NCI-H2081 treated with DMSO at 0.1 percent for 48 hours (cell line): ENCODE data around the gene CDH11.

ENCODE experiments used
- DNase-seq: peaks from one replicate; lab custom pipeline; 2025; lab: John Stamatoyannopoulos, UW

CDH11 gene

DNA sequence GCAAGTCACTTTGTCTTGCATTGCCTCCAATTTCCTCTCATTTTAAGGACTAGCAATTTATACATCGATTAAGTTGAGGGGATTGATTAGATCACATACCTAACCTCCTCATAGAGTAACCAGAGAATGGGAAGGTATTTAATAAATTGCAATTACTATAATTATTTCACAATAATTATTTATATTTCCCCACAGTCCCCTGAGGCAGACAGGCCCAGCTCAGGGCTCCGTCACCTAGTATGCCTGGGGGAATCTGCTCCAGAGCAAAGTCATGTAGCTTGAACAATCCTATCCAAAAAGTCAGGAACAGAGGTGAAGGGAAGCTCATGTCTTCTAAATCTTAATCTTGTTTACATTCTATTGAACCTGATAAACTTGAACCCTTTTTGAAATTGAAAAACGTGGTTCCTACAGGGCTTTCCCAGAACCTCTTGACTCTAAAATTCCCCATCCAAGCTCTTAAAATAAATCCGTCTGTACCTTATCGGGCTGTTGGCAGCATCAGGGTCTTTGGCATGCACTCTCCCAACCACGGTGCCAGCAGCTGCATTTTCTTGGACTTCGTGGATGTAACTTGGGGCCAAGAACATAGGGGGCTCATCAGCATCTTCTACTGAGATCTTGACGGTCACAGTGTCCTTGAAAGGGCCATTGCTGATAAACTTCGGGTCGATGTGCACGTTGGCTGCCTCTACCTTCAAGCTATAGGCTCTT, 140.1 kb downstream of the CDH11 start:
- no peak for DNase-seq

DNA sequence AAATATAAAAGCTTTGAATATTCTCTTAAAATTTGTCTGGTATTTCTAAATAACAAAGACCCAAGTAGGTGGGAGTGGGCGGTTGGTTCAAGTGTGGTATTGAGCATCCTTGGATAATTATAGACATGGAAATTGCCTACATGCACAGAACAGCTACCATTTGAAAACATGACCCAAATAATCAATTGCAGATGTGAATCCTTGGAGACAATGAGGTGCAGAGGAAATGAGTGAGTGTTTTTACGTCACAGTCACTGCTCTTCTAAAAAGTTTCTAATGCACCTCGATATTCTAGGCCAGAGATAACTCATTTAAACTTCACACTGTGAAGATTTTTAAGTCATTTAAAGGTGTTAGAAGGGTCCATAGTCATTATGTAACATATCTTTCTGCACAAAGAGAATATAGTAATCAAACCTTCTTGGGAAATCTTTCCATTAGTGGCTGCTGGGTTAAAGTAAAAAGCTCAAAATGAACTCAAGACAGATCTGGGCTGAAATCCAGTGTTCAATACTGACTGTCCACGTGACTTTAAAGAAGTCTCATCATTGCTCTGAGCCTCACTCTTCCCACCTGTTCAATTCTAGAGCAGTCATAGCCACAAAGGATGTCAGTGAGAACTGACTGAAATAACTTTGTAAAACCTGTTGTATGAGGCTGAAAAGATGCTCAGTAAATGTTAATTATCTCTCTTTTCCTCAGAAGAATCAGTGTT, 144.5 kb downstream of the CDH11 start:
- no peak for DNase-seq

DNA sequence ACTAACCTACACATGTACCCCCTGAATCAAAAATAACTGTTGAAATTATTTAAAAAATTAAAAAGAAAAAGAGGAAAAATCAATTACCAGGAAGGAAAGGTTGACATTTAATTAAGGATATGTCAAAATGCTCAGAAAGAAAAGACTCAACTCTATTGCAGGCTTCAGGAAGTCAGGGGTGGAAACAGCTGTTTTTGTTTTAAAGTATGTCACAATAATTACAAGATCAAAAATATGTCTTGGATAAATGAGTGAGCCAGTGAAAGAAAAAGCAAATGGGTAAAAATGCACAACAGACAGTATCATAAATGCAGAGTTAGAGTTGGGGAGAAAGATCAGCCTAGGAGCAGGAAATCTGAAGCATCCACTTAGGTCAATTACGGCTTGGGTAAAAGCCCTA, 146.0 kb downstream of the CDH11 start:
- DNase-seq = no peak

DNA sequence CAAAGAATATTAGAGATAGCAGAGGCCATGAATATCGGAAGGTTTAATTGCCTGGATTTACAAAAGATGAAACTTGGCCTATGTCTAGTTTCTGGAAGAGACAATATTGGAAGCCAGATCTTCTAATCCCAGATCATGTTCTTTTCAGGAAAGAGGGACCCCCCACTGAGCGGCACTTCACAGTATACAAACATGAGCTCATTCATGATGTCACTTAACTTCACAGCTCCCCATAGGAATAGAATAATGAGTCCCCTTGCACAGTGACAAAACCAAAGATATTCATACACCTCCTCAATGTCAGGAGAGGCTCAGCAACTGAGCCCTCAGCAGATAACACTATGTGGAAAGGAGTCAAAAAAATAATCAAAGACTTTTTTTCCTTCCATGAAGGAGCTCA, 147.5 kb downstream of the CDH11 start:
- no peak for DNase-seq

DNA sequence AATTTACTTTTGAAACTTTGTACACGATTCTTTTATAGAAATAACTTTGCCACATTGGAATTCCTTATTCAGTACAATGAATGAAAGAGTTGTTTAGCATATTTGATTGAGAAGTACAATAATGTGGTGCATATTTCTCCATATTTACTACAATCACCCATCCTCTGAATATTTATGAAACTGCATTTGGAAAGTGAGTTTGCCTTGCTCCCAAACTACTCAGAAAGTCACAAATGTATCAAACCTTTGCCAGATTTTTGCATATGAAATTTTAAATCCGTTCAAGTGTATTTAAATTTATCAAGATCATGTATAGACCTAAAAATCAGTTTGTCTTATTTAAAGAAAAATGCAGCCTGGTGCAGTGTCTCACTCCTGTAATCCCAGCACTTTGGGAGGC, 148.7 kb downstream of the CDH11 start:
- no peak for DNase-seq

DNA sequence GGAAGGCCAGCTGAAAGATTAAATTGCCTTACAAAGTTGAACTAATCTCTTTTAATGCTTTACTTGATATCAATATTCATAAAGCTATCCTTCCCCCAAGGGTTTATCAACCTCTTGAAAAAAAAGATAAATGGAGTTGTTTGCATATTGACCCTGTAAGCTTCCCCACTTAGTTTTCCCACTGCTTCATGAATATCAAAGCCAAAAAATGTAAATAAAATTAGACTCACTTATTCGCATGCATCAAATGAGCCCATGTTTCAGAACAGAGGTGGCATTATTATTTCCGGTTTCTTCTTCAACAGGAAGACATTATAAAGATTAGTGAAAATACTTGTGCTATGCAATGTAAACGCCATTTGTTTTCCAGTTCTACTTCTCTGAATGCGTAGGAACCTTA, 150.7 kb downstream of the CDH11 start:
- no peak for DNase-seq

DNA sequence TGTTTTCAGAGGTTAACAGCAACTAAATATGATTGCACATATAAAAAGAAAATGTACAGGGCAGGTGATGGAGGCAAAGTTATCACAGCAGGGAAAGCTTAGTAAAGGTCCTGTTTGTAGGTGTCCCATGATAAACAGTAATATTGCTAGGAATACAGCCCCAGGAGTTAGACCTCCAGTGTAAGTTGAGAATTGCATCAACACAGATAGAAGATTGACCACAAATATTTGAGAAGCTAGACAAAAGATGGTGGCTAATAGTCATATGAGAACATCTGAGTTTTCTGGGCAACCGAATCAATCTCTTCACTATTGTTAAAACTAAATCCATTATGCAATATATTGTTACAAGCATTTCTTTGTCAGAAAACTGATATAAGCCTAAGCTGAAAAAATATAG, 152.6 kb downstream of the CDH11 start:
- no peak for DNase-seq

DNA sequence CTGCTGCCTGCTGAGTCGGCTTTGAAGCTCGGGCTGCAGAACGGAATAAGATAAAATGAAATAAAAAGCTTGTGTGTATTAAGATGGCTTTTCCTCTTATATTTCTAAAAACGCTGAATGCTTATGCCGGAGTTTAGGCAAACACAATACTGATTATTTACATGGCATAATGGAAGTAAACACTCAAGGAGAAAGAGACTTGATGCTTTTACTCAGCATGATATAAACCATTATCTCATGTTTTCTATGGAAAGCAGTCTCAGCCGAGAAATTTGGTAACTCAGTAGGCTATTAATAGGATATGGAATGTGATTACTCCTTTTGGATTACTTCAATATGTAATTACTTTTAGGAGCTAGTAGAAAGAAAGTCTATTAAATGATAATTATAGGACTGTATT, 153.3 kb downstream of the CDH11 start:
- no peak for DNase-seq

DNA sequence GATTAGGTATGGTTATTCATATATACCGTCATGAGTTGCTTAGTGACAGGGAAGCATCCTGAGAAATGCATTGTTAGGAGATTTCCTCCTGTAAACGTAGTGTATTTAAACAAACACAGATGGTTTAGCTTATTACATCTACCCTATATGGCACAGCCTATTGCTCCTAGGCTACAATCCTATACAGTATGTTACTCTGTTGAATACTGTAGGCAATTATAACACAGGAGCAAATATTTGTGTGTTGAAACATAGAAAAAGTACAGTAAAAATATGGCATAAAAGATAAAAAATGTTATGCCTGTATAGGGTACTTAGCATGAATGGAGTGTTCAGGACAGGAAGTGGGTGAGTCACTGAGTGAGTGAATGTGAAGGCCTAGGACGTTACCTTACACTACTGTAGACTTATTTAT, 157.7 kb downstream of the CDH11 start:
- no peak for DNase-seq

DNA sequence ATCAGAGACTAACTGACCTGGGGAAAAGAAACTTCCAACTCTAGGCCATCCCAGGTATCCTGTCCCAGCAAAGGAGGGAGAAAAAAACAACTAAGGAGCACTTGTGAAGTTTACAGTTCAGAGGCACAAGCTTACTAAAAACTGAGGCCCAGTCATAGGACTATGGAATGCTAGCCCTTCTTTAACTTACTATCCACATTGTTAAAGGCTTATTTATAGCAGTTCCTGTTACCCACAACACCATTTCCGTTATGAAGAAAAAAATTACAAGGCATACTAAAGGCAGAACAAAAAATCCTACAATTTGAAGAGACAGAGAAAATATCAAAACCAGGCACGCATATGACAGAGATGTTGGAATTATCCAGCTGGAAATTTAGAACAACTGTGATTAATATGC, 159.1 kb downstream of the CDH11 start:
- no peak for DNase-seq

DNA sequence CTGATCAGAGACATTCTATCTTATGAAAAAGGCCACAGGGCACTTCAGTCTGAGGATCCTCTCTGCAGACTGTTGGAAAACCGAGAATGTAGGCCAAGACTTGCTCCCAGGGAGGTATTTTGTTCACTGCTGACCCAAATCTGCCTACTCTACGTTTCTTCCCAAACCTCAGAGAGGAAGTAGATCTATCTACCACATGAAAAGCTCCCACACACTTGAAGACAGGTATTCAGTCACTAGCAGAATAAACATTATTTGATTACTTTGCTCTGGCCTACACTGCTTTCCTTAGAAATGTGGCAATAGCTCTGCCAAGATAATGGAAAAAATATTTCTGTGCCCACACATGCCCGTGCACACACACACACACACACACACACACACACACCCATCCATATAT, 164.6 kb downstream of the CDH11 start:
- no peak for DNase-seq

DNA sequence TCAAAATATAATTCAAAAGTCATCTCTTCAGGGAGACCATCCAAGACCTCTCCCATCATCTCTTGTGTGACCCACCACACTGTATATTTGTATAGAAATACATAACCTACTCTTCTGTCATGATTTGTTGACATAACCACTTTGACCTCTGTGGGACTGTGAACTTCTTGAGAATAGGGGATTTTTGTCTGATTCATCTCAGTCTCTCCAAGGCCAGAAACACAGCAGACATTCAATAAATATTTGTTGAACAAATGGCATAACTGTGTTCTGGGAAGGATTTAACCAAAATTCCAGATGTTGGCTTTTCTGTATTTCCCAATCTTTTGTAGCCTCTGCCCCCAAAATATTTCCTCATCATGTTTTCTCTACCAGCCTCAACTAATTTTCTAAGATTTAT, 169.7 kb downstream of the CDH11 start:
- no peak for DNase-seq

DNA sequence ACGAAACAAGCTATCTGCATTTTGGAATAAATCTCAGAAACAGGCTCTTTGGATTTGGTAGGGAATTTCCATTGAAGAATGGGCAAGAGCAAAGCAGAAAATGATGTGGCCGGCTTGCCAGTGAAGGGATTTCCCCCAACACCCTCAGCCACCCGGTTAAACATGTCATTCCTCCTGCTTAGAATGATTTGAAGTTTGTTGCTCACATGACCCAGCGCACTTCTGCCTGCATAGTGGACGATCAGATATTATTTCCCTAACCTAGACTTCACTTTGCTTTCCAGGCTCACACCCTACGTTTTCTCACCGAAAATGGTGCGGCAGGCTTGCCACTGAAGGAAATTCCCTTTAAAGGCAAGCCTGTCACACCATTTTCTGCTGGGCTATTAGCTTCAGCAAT, 170.7 kb downstream of the CDH11 start:
- no peak for DNase-seq

DNA sequence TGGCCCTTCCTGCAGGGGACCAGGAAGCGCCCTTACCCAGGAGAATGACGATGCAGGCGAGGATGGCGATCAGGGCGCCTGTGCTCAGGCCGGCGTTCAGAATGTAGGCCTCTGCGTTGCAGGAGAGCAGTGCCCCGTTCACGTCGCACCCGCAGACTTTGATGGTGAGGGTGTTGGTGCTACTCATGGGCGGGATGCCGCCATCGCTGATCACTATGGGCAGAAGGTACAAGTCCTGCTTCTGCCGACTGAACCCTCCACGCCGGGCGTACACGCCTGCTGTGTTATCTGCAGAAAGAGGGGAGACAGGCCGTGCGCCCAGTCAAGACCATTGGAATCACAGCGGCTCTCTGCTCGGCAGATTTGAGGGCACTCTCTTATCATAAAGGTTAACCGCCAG, 171.1 kb downstream of the CDH11 start:
- no peak for DNase-seq

DNA sequence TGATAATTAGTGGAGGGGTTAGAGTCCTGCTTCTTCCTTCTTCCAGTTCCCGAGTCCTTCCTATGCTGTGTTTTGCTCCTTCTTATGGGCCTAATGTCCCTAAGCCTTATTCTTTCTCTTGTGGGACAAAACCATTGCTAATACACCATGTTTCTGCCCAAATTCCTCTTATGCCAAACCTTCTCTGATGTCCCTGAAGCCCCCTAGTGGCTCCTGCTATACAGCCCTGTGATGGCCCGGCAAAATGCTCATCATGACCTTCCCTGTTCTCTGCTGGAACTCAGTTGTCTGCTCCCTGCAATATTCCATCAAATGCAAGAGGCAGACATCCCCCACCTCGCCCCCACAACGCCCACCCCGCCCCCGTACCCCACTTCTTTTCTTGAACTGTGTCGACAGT, 171.6 kb downstream of the CDH11 start:
- no peak for DNase-seq

DNA sequence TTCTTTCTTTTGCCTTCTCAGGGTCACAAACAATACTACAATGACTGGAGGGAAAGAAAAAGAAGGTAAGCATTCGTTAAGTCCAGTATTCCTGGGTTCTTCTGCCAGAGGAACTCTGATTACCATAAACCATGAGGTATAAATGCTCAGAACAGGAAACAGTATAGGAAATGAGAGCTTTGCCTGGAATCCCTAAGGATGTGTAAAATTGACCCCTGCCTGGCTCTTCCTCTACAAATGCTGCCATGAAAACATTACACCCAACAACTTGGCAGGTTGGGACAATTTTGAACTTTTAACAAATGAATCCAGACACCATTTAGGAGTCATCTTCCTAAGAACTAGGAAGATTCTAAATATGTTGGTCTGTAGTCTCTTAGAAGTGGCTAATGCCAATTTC, 173.8 kb downstream of the CDH11 start:
- DNase-seq = no peak

DNA sequence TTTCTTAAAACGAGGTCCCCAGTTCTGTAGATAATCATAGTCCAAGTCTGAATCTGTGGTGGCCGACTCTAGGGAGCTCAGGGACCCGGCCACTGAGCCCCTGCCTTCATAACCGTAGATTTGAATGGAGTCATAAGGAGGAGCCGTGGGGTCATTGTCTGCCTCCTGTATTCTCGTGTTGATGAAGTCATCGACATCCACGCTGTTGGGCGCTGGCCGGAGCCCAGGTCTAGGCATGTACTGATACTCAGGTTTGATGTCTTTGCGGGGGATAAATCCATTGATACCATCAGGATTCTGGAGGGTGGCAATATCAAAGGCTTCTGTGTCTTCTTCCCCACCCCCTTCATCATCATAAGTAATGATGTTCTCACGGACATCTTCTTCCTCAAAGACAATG, 174.2 kb downstream of the CDH11 start:
- DNase-seq = no peak

DNA sequence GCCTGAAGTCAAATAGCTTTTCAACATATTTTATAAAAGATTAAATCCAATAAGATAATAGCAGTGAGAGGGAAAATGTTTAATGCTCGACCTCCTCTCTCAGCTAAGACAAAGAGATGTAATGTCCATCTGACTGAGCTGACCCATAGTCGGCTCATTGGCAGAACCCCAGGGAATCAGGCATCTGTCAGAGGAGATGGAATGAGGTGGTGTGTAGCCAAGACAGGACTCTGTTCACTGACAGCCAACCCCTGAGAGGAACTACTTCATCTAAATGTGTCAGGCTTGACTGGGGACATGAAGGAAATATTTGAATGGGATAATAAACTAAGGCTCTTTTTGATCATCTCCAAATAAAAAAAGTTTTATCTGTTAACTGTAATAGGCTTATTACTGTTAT, 188.0 kb downstream of the CDH11 start:
- no peak for DNase-seq

DNA sequence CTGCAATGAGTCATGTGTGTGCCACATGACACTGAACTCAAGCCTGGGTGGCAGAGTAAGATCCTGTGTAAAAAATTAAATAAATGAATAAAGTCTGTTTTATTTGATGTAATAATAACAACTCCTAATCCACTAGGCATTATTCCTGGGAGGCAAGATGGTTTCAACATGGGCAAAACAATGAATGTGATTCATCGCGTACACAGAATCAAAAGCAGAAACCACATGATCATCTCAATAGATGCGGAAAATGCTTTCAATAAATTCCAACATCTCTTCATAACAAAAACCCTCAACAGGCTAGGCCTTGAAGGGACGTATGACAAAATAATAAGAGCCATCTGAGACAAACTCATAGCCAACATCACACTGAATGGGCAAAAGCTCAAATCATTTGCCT, 195.4 kb downstream of the CDH11 start:
- no peak for DNase-seq

DNA sequence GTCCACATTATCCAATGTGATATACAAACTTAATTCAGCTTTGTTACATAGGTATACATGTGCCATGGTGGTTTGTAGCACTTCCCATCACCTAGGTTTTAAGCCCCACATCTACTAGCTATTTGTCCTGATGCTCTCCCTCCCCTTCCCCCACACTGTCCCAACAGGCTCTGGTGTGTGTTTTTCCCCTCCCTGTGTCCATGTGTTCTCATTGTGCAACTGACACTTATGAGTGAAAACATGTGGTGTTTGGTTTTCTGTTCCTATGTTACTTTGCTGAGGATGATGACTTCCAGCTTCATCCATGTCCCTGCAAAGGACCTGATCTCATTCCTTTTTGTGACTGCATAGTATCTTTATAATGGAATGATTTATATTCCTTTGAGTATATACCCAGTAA, 196.7 kb downstream of the CDH11 start:
- no peak for DNase-seq

DNA sequence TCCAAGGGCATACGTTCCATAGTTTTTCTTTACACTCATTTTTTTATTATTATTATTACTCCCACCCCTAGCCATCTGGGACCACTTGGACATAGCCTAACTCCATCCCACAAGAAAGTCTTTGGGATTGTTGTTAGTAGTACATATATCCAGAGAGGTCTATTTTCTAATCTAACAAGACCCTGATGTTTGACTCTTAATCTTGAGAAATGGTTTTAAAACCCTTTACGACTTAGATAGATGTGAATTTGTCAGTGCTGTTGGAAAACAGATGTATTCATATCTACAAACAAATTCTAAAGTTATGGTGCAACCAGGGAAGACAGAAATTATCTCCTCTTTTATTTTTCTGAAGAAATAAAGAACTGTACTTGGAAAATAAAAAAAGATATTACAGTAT, 197.8 kb downstream of the CDH11 start:
- DNase-seq = no peak

DNA sequence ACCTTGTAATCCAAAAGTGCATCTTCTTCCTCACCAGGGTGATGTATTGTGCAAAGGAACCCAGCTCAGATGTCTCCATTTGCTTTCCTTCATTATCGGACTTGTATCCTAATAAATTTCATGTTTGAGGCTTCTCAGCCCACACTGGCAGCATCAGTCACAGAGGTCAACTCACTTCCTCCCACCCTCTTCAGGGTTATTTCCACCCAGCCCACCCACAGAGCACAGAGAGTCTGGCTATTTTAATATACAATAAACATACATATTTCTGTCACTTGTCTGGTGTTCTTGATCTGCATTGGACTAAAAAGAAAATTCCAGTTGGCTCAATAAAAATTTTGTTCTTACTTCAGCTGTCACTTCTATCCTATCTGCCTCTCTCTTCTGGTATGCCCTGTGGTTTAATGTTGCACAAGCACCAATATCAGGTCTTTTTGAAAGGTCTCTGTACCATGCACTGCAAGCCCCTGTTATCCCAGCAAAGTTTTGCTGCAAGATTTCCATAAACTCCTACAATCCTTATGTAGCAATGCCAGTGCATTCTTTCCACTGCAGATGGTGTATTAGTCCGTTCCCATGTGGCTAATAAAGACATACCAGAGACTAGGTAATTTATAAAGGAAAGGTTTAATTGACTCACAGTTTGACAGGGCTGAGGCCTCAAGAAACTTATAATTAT, 201.8 kb downstream of the CDH11 start:
- no peak for DNase-seq

DNA sequence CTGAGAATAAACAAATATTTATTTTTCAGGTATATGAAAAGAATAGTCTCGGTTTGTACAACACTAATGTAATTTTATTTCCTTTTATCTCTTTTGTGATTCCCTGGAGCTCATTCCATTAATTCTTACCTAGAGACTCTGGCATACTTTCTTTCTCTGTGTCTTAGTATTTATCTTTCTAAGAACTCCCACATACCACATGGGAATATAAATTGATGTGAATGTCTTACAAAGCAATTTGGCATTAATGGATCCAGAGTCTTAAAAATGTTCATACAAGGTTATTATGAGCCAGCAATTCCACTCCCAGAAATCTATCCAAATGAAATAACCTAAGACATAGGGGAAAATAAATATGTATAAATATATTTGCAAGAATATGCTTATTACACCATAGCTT, 202.7 kb downstream of the CDH11 start:
- no peak for DNase-seq

DNA sequence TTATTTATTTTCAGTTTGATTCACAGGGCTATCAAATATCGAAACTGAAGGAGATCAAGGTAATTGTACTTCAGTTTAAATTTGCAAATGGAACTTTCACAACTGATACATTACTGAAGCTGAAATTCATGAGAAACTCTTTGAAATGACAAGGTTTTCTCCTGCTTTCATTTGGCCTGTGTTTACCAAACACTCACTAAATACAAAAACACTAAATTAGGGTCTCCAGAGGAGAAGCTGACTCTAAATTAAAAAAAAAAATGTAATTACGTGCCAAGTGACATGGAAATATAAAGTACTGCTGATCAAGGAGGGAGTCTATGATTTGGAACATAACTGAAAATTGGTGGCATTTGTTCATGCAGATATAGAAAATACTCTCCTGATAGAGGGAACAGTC, 205.8 kb downstream of the CDH11 start:
- DNase-seq = no peak
